HEK293T (cell line): ENCODE results near the gene CTNNA2.

Experiments
- BHLHE40 ChIP-seq: fragments of 450-650 bp; IDR thresholded peaks from 2 replicates; pipeline ENCODE4 v1.6.1; 2016; ENCODE audit warnings: mild to moderate bottlenecking, moderate library complexity, borderline replicate concordance
- FOXA1 ChIP-seq: fragments of 450-650 bp; IDR thresholded peaks from 2 replicates; pipeline ENCODE4 v1.6.1; 2016; ENCODE audit warnings: mild to moderate bottlenecking
- FOXK2 ChIP-seq: fragments of 450-650 bp; IDR thresholded peaks from 2 replicates; pipeline ENCODE4 v1.6.1; 2016; ENCODE audit warnings: mild to moderate bottlenecking
- NFRKB ChIP-seq: fragments of 450-650 bp; IDR thresholded peaks from 2 replicates; pipeline ENCODE4 v1.6.1; 2016; ENCODE audit warnings: mild to moderate bottlenecking, moderate library complexity
- SP1 ChIP-seq: fragments of 450-650 bp; IDR thresholded peaks from 2 replicates; pipeline ENCODE4 v1.6.1; 2017
- SUZ12 ChIP-seq: fragments of 450-650 bp; IDR thresholded peaks from 2 replicates; pipeline ENCODE4 v1.6.1; 2016; ENCODE audit warnings: mild to moderate bottlenecking
- TARDBP ChIP-seq: fragments of 450-650 bp; IDR thresholded peaks from 2 replicates; pipeline ENCODE4 v1.6.1; 2016
- ZNF384 ChIP-seq: fragments of 450-650 bp; IDR thresholded peaks from 2 replicates; pipeline ENCODE4 v1.6.1; 2016
- TF ChIP-seq, protein P1 (sequence below): fragments of 450-650 bp; IDR thresholded peaks from 2 replicates; pipeline ENCODE4 v1.6.1; 2016

DNA sequence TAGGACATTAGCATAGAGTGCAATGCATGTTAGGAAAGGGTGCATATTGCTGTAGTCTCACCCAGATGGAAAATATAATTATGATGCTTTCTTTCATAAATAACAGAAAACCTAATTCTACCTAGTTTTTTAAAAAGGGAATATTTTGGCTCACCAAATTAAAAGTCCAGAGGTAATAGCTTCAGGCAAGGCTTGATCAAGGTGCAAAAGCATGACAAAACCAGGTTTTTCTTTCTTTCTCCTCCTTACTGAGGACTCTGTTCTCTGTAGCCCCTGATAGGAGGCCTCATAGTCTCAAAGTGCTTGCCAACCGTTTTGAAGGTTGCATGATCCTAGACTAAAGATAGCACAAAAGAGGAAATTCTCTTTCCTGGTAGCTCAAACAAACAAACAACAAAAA lies 349.9 kb downstream of the CTNNA2 start:
- TF ChIP-seq SUZ12 (no peak), FOXK2 (no peak), ZNF384 (no peak), SP1 (no peak), FOXA1 (no peak), TARDBP (no peak), NFRKB (no peak), BHLHE40 (no peak)
- TF ChIP-seq, protein P1, sequence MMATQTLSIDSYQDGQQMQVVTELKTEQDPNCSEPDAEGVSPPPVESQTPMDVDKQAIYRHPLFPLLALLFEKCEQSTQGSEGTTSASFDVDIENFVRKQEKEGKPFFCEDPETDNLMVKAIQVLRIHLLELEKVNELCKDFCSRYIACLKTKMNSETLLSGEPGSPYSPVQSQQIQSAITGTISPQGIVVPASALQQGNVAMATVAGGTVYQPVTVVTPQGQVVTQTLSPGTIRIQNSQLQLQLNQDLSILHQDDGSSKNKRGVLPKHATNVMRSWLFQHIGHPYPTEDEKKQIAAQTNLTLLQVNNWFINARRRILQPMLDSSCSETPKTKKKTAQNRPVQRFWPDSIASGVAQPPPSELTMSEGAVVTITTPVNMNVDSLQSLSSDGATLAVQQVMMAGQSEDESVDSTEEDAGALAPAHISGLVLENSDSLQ = no peak
